HG03469 (cell line): Measurements from ENCODE around the gene MGAT5.

Source experiments
- ATAC-seq: cut with Tn5 transposase; IDR thresholded peaks from one replicate; pipeline ENCODE4 v1.9.1; 2021; ENCODE audit warnings: mild to moderate bottlenecking, moderate library complexity, moderate number of reproducible peaks; ENCODE audit not compliant: unreplicated experiment

MGAT5 gene

GRCh38 chr2:134438371-134438770 lies 184.5 kb downstream of the MGAT5 start:
- ATAC-seq = no peak

GRCh38 chr2:134440336-134440909 lies 186.6 kb downstream of the MGAT5 start:
- ATAC-seq = no peak

GRCh38 chr2:134441153-134441863 lies 187.4 kb downstream of the MGAT5 start:
- no peak for ATAC-seq

DNA sequence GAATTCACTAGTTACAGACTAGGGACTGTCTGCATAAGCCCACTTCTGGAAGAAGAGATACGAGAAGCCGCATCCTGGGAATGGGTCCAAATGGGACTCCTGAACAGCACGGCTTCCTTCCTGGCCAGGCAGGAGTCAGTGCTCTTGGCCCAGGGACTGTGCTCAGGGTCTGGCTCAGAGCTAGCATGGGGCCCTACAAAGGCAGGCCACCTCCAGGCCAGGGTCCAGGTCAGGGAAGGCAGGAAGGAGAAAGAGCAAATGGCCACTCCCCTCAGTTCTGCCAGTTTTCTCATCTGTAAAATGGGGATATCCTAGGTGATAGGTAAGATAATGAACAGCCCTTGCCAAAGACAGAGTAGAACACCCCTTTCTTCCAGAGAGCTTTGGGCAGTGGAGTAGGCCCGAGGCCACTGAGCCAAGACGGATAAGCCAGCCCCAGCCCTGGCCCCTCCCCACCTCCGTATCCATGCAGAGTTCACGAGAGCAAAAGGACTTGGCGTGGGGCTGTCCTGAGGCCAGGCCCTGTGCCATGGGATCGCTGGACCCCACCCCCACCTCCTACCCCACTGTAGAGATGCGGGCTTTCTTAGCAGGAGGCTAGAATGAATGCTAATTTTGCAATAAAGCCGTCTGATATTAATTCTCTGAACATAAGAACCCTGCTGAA lies 190.1 kb downstream of the MGAT5 start:
- ATAC-seq = no peak

DNA sequence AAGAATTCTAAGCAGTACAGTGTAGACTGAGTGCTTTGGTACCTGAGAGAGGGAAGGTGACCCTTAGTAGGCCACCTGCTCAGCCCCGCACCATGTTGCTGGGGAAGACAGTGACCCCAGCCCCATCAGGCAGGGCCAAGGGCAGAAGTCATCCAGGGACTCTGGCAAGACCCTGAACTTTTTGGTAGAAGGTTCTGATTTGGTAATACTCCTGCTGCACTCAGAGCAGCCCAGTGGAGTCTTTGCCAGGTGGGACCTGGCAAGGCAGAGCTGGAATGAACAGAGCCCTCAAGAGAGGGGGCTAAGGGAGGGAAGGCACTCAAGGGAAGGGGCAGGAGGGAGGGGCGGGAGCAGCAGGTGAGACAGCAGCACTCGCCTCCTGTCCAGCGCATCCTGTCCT lies 191.2 kb downstream of the MGAT5 start:
- ATAC-seq = no peak

GRCh38 chr2:134445985-134446382 lies 192.1 kb downstream of the MGAT5 start:
- no peak for ATAC-seq

- no peak for ATAC-seq
These were observed 192.6 kb downstream of the MGAT5 start for GRCh38 chr2:134446383-134447017.

GRCh38 chr2:134447669-134448068 lies 193.8 kb downstream of the MGAT5 start:
- no peak for ATAC-seq

DNA sequence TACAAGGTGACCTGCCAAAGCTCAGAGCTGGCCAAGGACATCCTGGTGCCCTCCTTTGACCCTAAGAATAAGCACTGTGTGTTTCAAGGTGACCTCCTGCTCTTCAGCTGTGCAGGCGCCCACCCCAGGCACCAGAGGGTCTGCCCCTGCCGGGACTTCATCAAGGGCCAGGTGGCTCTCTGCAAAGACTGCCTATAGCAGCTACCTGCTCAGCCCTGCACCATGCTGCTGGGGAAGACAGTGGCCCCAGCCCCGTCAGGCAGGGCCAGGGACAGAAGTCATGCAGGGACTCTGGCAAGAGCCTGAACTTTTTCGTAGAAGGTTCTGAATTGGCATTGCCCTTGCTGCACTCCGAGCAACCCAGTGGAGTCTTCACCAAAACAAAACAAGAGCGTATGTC lies 194.8 kb downstream of the MGAT5 start:
- no peak for ATAC-seq

DNA sequence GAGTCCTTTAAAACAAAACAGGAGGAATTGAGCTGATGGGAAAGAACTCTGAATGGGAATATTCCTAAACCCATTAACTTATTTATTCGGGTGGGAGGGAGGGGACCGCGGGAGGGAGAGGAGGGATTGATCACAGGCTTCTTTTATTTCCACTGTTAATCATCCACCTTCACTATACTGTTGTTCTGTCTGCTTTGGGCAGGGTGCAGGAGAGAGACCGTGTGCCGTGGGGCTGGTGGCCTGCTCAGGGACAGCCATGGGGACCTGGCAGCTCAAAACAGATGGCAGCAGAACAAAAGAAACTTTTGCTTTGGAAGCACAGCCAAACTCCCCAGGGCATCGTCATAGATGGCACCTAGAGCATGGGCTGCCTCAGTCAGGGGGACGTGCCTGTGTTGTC lies 195.3 kb downstream of the MGAT5 start:
- ATAC-seq = no peak

- ATAC-seq = no peak
These were observed 196.1 kb downstream of the MGAT5 start for GRCh38 chr2:134449751-134450513.

- ATAC-seq = no peak
These were observed 197.4 kb downstream of the MGAT5 start for GRCh38 chr2:134451347-134451630.

GRCh38 chr2:134452042-134452733 lies 198.3 kb downstream of the MGAT5 start:
- no peak for ATAC-seq

- ATAC-seq = no peak
These were observed 199.6 kb downstream of the MGAT5 start for GRCh38 chr2:134453476-134453875.

- no peak for ATAC-seq
These were observed 200.1 kb downstream of the MGAT5 start for GRCh38 chr2:134453973-134454372.

- ATAC-seq = no peak
These were observed 200.6 kb downstream of the MGAT5 start for GRCh38 chr2:134454426-134454825.

GRCh38 chr2:134454931-134455330 lies 201.1 kb downstream of the MGAT5 start:
- ATAC-seq = no peak

DNA sequence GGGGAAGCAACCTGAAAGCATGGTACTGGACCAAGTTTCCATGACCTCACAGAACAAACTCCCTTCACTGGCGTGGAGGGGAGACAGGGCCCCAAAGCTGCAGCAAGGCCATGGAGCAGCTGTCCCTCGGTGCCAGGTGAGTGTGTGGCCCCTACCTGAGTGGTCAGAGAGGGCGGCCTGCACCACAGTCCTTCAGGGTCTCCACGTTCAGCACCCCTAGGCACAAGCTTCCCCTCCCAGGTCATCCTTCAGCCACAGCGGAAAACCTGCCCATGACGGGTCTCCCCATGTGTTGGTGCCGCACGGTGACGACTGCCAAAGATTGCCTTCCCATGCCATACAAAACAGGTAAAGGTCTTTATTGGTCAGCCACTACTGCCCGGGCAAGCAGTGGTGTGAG lies 201.6 kb downstream of the MGAT5 start:
- no peak for ATAC-seq

- no peak for ATAC-seq
These were observed 203.5 kb downstream of the MGAT5 start for GRCh38 chr2:134457353-134457752.

GRCh38 chr2:134457765-134458472 lies 204.0 kb downstream of the MGAT5 start:
- ATAC-seq = no peak
